ENCODE measurements around the gene CCT8L2.
"Not testable (repeated sequence)": the region's sequence is repeated elsewhere in the genome, so short reads cannot be mapped to it uniquely, and the experiment has no call there.

The CCT8L2 gene

DNA sequence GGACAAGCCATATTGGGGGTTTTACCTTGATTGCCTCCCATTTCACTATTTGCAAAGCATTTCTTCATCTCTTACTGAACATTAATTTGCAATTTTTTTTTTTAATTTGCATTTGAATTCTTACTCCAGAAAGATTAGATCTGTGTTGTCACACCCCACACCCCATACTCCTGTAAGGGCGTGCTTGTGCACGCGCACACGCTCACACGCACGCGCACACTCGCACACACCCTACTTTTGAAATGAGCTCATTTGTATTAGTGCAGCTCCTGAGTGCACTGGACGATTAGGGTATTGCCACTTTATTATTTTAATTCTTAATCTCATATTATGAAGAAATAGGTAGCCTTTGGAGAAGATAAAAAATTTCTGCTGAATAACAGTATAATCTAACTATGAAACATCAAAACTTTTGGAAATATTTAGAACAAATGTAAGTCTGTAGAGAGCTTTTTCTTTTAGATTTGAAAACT lies 11.2 kb upstream of the CCT8L2 start:
- H3K79me1 ChIP-seq (ENCODE audit: low read depth, low read length); DNase-seq (ENCODE audit: low spot score); H2AFZ ChIP-seq (ENCODE audit: low read length); H3K9ac ChIP-seq (ENCODE audit: low read depth, low read length, poor library complexity); H3K23ac ChIP-seq (ENCODE audit: low read depth, low read length, poor library complexity); H3K4me1 ChIP-seq (ENCODE audit: control insufficient read depth in 2 of 2, insufficient read depth in 1 of 2, low read depth in 1 of 2, low read length in 2 of 2); H2BK15ac ChIP-seq (ENCODE audit: low read length); H3K27me3 ChIP-seq (ENCODE audit: control insufficient read depth in 3 of 3, insufficient read depth in 3 of 3, low read depth in 1 of 3, low read length in 3 of 3); H3K4me3 ChIP-seq (ENCODE audit: low read length in 2 of 2); H2BK120ac ChIP-seq (ENCODE audit: low read depth, low read length); H2BK12ac ChIP-seq (ENCODE audit: low read length); H3K18ac ChIP-seq (ENCODE audit: low read length); H3K4ac ChIP-seq (ENCODE audit: low read length); H4K91ac ChIP-seq (ENCODE audit: low read depth, low read length, poor library complexity); H4K8ac ChIP-seq (ENCODE audit: low read depth, low read length); H2BK5ac ChIP-seq (ENCODE audit: low read length); H3K14ac ChIP-seq (ENCODE audit: low read length); H3K36me3 ChIP-seq (replicated peaks in 1 of 2; ENCODE audit: control insufficient read depth in 2 of 2, insufficient read depth in 2 of 2, low read length in 2 of 2); H3K4me2 ChIP-seq (ENCODE audit: insufficient read depth, low read length, poor library complexity, severe bottlenecking); H3K9me3 ChIP-seq (replicated peaks in 1 of 2; ENCODE audit: control insufficient read depth in 2 of 2, insufficient read depth in 1 of 2, low read depth in 1 of 2, low read length in 2 of 2); H3K27ac ChIP-seq (replicated peaks; ENCODE audit: low read length); H2AK5ac ChIP-seq (ENCODE audit: low read depth, low read length): not testable (repeated sequence)
- no CpG with 5 or more reads among the region's 9 CpGs for WGBS, 2 donors (ENCODE audit: extremely low coverage in 2 of 2, insufficient read length in 2 of 2, insufficient replicate concordance in 1 of 2)

DNA sequence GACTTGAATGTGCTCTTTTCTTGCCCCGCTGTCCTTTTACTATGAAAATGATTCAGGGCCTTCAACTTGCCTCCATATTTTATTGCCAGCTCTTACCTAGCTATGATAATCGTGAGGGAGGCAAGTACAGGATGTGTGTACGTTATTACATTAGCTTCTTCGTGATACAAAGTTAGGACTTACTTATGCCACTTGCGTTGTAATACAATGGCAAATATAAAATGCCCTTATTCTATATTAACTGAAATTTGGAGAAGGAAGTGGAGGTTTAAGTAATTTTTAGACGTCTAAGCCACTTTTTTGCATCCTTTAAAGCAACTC lies 10.8 kb upstream of the CCT8L2 start:
- H3K36me3 ChIP-seq (replicated peaks in 1 of 2; ENCODE audit: control insufficient read depth in 2 of 2, insufficient read depth in 2 of 2, low read length in 2 of 2) = no peaks in the 10 kb centered on the region
- no peak overlapping the region for H2BK5ac ChIP-seq (ENCODE audit: low read length)
- no CpG with 5 or more reads among the region's 6 CpGs for WGBS, 2 donors (ENCODE audit: extremely low coverage in 2 of 2, insufficient read length in 2 of 2, insufficient replicate concordance in 1 of 2)
- H2AFZ ChIP-seq (ENCODE audit: low read length) = no peak overlapping the region
- H3K4me3 ChIP-seq (ENCODE audit: low read length in 2 of 2) = no peak overlapping the region
- H3K4ac ChIP-seq (ENCODE audit: low read length) = no peak overlapping the region
- DNase-seq (ENCODE audit: low spot score) = no peak
- no peak overlapping the region for H2BK12ac ChIP-seq (ENCODE audit: low read length)
- no peak overlapping the region for H2BK120ac ChIP-seq (ENCODE audit: low read depth, low read length)
- no peak overlapping the region for H3K23ac ChIP-seq (ENCODE audit: low read depth, low read length, poor library complexity)
- no peak overlapping the region for H4K91ac ChIP-seq (ENCODE audit: low read depth, low read length, poor library complexity)
- H3K79me1 ChIP-seq (ENCODE audit: low read depth, low read length) = no peaks in the 10 kb centered on the region
- no peak overlapping the region for H3K4me2 ChIP-seq (ENCODE audit: insufficient read depth, low read length, poor library complexity, severe bottlenecking)
- H3K14ac ChIP-seq (ENCODE audit: low read length) = no peak overlapping the region
- no peak overlapping the region for H3K9ac ChIP-seq (ENCODE audit: low read depth, low read length, poor library complexity)
- H2AK5ac ChIP-seq (ENCODE audit: low read depth, low read length) = no peak overlapping the region
- no peak overlapping the region for H2BK15ac ChIP-seq (ENCODE audit: low read length)
- no peak overlapping the region for H3K27ac ChIP-seq (replicated peaks; ENCODE audit: low read length)
- H4K8ac ChIP-seq (ENCODE audit: low read depth, low read length) = no peak overlapping the region
- H3K4me1 ChIP-seq (ENCODE audit: control insufficient read depth in 2 of 2, insufficient read depth in 1 of 2, low read depth in 1 of 2, low read length in 2 of 2) = no peaks in the 10 kb centered on the region
- no peaks in the 10 kb centered on the region for H3K27me3 ChIP-seq (ENCODE audit: control insufficient read depth in 3 of 3, insufficient read depth in 3 of 3, low read depth in 1 of 3, low read length in 3 of 3)
- H3K9me3 ChIP-seq (replicated peaks in 1 of 2; ENCODE audit: control insufficient read depth in 2 of 2, insufficient read depth in 1 of 2, low read depth in 1 of 2, low read length in 2 of 2) = no peaks in the 10 kb centered on the region
- H3K18ac ChIP-seq (ENCODE audit: low read length) = no peak overlapping the region

DNA sequence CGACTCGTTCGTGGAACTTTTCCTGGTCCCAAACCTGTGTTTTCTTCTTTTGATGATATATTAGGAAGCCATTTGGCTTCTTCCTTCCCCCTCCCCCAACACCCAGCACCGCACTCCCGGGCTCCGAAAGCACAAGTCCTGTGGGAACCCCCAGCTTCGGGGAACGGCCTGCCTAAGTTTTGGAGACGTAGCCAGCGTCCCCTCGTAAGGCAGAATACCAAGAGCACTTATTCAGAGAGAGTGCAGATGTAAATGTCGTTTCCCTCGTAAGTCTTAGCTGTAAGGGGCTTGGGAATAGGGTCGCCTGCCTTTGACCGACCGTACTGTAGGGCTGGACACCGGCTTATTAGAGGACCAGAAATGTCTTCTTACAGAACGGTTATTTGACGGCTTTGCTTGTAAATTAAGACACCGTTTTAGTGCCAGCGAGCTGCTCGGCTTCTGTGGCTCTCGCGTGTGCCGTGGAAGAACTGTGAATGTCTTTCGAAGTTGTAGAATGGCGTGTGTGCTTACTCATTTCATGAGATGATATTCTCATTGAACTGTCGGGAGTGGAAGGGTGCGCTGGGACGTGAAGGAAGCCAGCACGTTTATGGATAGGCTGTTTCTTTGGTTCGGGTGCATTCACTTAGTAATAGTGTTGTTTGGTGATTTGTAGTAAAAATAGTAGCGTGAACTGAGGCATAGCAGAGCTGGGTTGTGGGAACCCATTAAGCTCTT lies 10.3 kb upstream of the CCT8L2 start:
- not testable (repeated sequence) for H3K23ac ChIP-seq (ENCODE audit: low read depth, low read length, poor library complexity); H3K4me1 ChIP-seq (ENCODE audit: control insufficient read depth in 2 of 2, insufficient read depth in 1 of 2, low read depth in 1 of 2, low read length in 2 of 2); H4K8ac ChIP-seq (ENCODE audit: low read depth, low read length); H3K9ac ChIP-seq (ENCODE audit: low read depth, low read length, poor library complexity); H3K27ac ChIP-seq (replicated peaks; ENCODE audit: low read length); H2BK15ac ChIP-seq (ENCODE audit: low read length); H3K79me1 ChIP-seq (ENCODE audit: low read depth, low read length); H3K14ac ChIP-seq (ENCODE audit: low read length); H3K18ac ChIP-seq (ENCODE audit: low read length); H3K4me3 ChIP-seq (ENCODE audit: low read length in 2 of 2); H2AK5ac ChIP-seq (ENCODE audit: low read depth, low read length); H3K4me2 ChIP-seq (ENCODE audit: insufficient read depth, low read length, poor library complexity, severe bottlenecking); H2BK120ac ChIP-seq (ENCODE audit: low read depth, low read length); H2AFZ ChIP-seq (ENCODE audit: low read length); H3K4ac ChIP-seq (ENCODE audit: low read length); H2BK5ac ChIP-seq (ENCODE audit: low read length); H3K36me3 ChIP-seq (replicated peaks in 1 of 2; ENCODE audit: control insufficient read depth in 2 of 2, insufficient read depth in 2 of 2, low read length in 2 of 2); H2BK12ac ChIP-seq (ENCODE audit: low read length); H3K27me3 ChIP-seq (ENCODE audit: control insufficient read depth in 3 of 3, insufficient read depth in 3 of 3, low read depth in 1 of 3, low read length in 3 of 3); DNase-seq (ENCODE audit: low spot score); H3K9me3 ChIP-seq (replicated peaks in 1 of 2; ENCODE audit: control insufficient read depth in 2 of 2, insufficient read depth in 1 of 2, low read depth in 1 of 2, low read length in 2 of 2); H4K91ac ChIP-seq (ENCODE audit: low read depth, low read length, poor library complexity)
- no CpG with 5 or more reads among the region's 33 CpGs for WGBS, 2 donors (ENCODE audit: extremely low coverage in 2 of 2, insufficient read length in 2 of 2, insufficient replicate concordance in 1 of 2)

DNA sequence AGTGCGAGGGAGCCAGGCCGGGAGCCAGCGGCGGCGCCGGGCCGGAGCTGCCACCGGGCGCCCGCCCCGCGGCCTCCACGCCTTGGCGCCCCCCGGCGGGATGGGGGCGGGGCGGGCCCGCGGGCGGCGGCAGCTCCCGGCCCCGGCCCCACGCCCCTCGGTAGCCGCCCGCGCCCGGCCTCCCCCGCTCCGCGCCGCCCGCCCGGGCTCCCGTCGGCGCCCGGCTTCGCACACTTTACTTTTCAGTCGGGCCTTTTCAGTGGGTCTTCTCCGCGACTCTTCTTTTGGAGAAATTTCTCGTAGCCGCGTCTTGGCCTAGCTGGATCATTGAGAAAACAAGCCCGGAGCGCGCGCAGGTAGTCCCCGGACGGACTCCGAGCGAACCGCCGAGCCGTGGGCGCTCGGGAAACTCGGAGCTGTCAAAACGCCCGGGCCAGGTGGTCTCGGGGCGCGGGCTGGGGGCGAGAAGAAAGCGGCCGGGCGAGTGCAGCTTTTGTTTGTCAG lies 9.7 kb upstream of the CCT8L2 start:
- not testable (repeated sequence) for H3K36me3 ChIP-seq (replicated peaks in 1 of 2; ENCODE audit: control insufficient read depth in 2 of 2, insufficient read depth in 2 of 2, low read length in 2 of 2); H4K91ac ChIP-seq (ENCODE audit: low read depth, low read length, poor library complexity); H2BK15ac ChIP-seq (ENCODE audit: low read length); H2BK12ac ChIP-seq (ENCODE audit: low read length); H3K27ac ChIP-seq (replicated peaks; ENCODE audit: low read length); H3K4me2 ChIP-seq (ENCODE audit: insufficient read depth, low read length, poor library complexity, severe bottlenecking); H3K4me1 ChIP-seq (ENCODE audit: control insufficient read depth in 2 of 2, insufficient read depth in 1 of 2, low read depth in 1 of 2, low read length in 2 of 2); H2AFZ ChIP-seq (ENCODE audit: low read length); H3K4ac ChIP-seq (ENCODE audit: low read length); H2BK120ac ChIP-seq (ENCODE audit: low read depth, low read length); H3K79me1 ChIP-seq (ENCODE audit: low read depth, low read length); H3K4me3 ChIP-seq (ENCODE audit: low read length in 2 of 2); H4K8ac ChIP-seq (ENCODE audit: low read depth, low read length); H2AK5ac ChIP-seq (ENCODE audit: low read depth, low read length); H2BK5ac ChIP-seq (ENCODE audit: low read length); H3K18ac ChIP-seq (ENCODE audit: low read length); H3K14ac ChIP-seq (ENCODE audit: low read length); H3K23ac ChIP-seq (ENCODE audit: low read depth, low read length, poor library complexity); H3K27me3 ChIP-seq (ENCODE audit: control insufficient read depth in 3 of 3, insufficient read depth in 3 of 3, low read depth in 1 of 3, low read length in 3 of 3); DNase-seq (ENCODE audit: low spot score); H3K9ac ChIP-seq (ENCODE audit: low read depth, low read length, poor library complexity); H3K9me3 ChIP-seq (replicated peaks in 1 of 2; ENCODE audit: control insufficient read depth in 2 of 2, insufficient read depth in 1 of 2, low read depth in 1 of 2, low read length in 2 of 2)
- no CpG with 5 or more reads among the region's 70 CpGs for WGBS, 2 donors (ENCODE audit: extremely low coverage in 2 of 2, insufficient read length in 2 of 2, insufficient replicate concordance in 1 of 2)
